ENCODE measurements around the gene SIL1.
A peak's percentile ranks its signal among the peaks of the same experiment; 100 is the strongest.

SIL1 gene

DNA sequence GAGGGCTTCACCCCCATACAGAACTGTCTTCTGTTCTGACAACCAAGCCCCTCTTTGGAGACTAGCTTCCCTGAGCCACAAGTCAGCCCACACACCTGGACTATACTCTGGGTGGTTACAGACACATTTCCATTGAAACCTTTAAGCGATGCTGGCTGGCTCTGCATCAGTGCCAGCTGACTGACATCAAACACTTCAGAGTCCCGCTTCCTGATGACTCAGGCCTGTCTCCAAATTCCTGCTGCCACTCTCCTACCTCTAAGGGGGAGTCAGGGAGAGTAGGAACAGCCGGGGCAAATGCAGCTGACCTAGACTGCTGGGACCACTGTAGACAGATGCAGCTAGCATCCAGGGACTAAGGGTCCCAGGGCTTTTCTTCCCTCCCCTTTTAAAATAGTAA is 59.4 kb downstream of the SIL1 start:
- no peak overlapping the region for H3K4me3 ChIP-seq (ENCODE audit: low read depth, low read length)
- DNase-seq (ENCODE audit: low read depth) = peak; percentile 35
- TF ChIP-seq, protein P1, sequence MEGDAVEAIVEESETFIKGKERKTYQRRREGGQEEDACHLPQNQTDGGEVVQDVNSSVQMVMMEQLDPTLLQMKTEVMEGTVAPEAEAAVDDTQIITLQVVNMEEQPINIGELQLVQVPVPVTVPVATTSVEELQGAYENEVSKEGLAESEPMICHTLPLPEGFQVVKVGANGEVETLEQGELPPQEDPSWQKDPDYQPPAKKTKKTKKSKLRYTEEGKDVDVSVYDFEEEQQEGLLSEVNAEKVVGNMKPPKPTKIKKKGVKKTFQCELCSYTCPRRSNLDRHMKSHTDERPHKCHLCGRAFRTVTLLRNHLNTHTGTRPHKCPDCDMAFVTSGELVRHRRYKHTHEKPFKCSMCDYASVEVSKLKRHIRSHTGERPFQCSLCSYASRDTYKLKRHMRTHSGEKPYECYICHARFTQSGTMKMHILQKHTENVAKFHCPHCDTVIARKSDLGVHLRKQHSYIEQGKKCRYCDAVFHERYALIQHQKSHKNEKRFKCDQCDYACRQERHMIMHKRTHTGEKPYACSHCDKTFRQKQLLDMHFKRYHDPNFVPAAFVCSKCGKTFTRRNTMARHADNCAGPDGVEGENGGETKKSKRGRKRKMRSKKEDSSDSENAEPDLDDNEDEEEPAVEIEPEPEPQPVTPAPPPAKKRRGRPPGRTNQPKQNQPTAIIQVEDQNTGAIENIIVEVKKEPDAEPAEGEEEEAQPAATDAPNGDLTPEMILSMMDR (conservative IDR thresholded peaks at IDR 0.05; ENCODE audit: low read depth, low read length) = no peak

DNA sequence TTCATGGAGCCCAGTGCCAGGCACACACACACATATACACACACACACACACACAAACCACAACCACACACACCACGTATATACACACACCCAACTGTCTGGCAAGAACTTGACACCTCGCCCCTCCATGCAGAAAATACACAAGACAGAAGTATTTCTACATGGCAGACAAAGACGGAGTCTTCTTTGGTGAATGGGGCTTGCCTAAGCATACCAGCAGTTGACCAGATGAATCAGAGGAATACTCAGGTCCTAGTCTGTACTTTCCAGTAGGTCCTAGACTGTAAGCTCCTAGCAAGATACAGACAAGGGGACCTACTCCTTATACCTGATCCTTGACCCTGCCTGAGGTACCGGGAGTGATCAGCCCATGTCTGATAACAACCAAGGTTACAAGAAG is 60.1 kb downstream of the SIL1 start:
- peak; percentile 50 for DNase-seq (ENCODE audit: low read depth)
- no peak overlapping the region for H3K4me3 ChIP-seq (ENCODE audit: low read depth, low read length)
- TF ChIP-seq, protein P1 (conservative IDR thresholded peaks at IDR 0.05; ENCODE audit: low read depth, low read length) = no peak

DNA sequence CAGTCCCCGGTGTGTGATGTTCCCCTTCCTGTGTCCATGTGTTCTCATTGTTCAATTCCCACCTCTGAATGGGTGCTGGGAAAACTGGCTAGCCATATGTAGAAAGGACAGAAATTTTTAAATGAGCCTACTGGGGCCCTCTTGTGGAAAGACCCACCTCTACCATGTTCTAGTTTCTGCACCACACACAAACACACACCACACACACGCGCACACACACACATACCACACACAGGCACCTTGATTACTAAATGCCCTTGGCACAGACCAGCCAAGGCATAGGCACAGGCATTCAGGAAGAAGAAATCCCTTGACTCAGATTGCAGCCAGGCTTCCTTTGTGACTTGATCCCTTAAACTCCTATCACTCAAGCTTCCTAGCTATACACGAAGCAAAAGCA is 60.5 kb downstream of the SIL1 start:
- TF ChIP-seq, protein P1 (conservative IDR thresholded peaks at IDR 0.05; ENCODE audit: low read depth, low read length) = peak; percentile 61
- no peak overlapping the region for H3K4me3 ChIP-seq (ENCODE audit: low read depth, low read length)
- DNase-seq (ENCODE audit: low read depth) = peak; percentile 72

DNA sequence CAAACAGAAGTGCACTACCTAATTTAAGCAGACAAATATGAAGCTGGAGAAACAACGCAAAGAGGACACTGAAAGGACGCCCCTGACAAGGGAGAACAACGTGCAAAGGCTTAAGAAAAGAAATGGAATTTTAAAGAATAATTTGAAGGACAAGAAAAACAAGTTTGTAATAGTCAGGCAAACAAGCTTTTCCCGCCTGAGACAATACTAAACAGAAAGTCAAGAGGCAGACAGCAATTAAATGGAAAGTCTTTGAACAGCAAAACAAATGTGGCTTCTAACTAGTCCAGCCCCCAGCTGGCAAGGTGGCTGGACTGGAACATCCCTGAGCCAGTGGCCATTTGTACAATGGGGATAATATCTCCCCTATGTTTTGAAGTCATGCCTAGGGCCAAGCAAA is 63.3 kb downstream of the SIL1 start:
- TF ChIP-seq, protein P1 (conservative IDR thresholded peaks at IDR 0.05; ENCODE audit: low read depth, low read length) = no peak
- no peak for DNase-seq (ENCODE audit: low read depth)
- H3K4me3 ChIP-seq (ENCODE audit: low read depth, low read length) = no peak overlapping the region

DNA sequence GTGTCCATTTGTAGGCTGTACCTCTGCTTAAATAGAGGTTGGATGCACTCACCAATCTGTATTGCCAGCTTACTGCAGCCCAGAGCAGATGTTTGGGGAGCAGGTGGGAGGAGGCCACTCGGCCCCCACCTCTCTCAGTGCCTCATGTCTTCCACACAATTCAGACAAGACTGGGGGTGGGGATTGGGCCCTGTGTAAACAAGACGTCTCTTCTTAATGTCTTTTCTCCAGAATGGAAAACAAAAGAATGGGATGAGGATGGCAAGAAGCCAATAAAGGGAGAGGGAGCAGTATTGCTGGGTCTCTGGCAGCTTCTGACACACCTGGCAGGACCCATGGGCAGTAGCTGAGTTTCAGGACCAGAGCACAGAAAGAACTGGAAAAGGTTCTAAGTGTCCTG is 64.9 kb downstream of the SIL1 start:
- no peak for DNase-seq (ENCODE audit: low read depth)
- no peak overlapping the region for H3K4me3 ChIP-seq (ENCODE audit: low read depth, low read length)
- TF ChIP-seq, protein P1 (conservative IDR thresholded peaks at IDR 0.05; ENCODE audit: low read depth, low read length) = no peak

DNA sequence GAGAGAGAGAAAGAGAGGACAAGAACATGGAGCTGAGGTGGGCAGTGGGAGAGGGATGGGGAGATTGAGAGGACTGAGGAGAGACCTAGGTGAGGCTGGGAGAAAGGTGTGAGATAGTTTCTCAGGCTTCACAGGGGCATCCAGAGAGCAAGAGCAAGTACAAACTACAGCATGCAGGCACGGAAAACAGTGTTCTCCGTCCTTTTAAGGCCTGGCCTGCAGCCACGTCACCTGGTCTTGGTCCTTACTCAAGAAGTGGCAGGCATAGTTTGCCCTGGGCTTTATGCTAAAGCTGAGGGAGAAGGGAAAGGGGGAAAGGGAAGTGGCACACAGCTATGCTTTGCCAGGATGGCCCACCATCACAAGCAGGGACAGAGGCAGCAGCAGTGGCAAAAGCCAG is 65.7 kb downstream of the SIL1 start:
- TF ChIP-seq, protein P1 (conservative IDR thresholded peaks at IDR 0.05; ENCODE audit: low read depth, low read length) = no peak
- DNase-seq (ENCODE audit: low read depth) = no peak
- H3K4me3 ChIP-seq (ENCODE audit: low read depth, low read length) = no peak overlapping the region

DNA sequence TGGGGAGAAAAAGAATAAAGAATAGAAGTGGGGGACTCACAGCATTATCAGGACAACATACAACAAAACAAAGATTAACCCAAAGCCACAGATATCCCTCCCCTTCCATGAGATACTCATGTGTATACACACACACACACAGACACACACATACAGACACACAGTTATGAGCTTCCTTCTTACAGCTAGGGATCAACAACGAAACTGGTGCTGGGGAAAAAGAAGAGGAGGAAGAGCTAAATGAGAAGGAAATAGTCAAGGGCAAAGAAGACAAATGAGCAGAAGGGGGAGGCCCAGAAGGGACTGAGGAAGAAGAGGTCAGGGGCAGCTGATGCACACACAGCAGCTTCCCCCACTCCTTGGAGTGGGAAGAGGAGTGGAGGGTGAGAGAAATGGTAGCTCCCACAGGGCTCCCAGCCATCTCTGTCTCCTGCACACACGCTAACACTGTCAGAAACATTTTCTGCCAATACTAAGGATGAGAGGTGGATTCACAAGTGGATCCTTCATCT is 66.2 kb downstream of the SIL1 start:
- no peak overlapping the region for H3K4me3 ChIP-seq (ENCODE audit: low read depth, low read length)
- TF ChIP-seq, protein P1 (conservative IDR thresholded peaks at IDR 0.05; ENCODE audit: low read depth, low read length) = no peak

More for the DNA sequence above, 66.2 kb downstream of the SIL1 start:
- DNase-seq (ENCODE audit: low read depth) = peak; percentile 35

All from choroid plexus epithelial cell (primary cell).